HCT116 (cell line): ENCODE measurements around the gene KATNAL1. TPM values are rescaled to one million over a fixed set of nuclear protein-coding genes. Genes with fewer than 3 reads are reported as not detected.

Experiments
- ATAC-seq: fragments of 200-7000 bp; cut with Tn5 transposase; 2 replicates; pipeline ENCODE4 v1.9.1; 2020; ENCODE audit warnings: mild to moderate bottlenecking, moderate library complexity
- BruUV-seq: library from RNA; stranded (reverse); fragments of 400-500 nt; replicated peaks from 2 replicates; lab custom pipeline; 2021; lab: Mats Ljungman, UMichigan
- CTCF ChIA-PET: fragments of 300-600 bp; sonication (Branson Sonifier 250); formaldehyde crosslinking; loops from one replicate; lab custom pipeline; 2021; ENCODE audit warnings: antibody characterized with exemption; lab: Charles Lee
- POLR2A ChIA-PET: fragments of 300-600, 350-600 bp; sonication (Branson Sonifier 250); formaldehyde crosslinking; loops from one replicate; lab custom pipeline; 2021; ENCODE audit warnings: antibody characterized with exemption; lab: Charles Lee
- RAD21 ChIA-PET, 2 experiments: fragments of 300-600 bp; sonication (Branson Sonifier 250); formaldehyde crosslinking; loops; one replicate each; lab custom pipeline; 2023; ENCODE audit warnings: low total read pairs in 2 of 2; ENCODE audit not compliant: uncharacterized antibody in 2 of 2, unreplicated experiment in 2 of 2, low non-redundant PET in 1 of 2; lab: Charles Lee
- DNase-seq: peaks from one replicate; pipeline ENCODE4 v3.0.0-alpha.2; 2010; ENCODE audit warnings: low read depth, low spot score
- H2AFZ ChIP-seq: fragments of 200-600 bp; shearing (Covaris generic), sonication (generic); 2 replicates; pipeline ENCODE4 v1.6.1; 2017; ENCODE audit warnings: low read depth, mixed run types, mixed read lengths, antibody characterized with exemption, low read length; ENCODE audit not compliant: poor library complexity, severe bottlenecking
- H3K27ac ChIP-seq: 2 replicates; pipeline ENCODE4 v1.5.1; 2012; ENCODE audit warnings: low read depth, low read length
- H3K27me3 ChIP-seq: fragments of 200-600 bp; sonication (generic); 2 replicates; pipeline ENCODE4 v1.6.1; 2016; ENCODE audit warnings: mixed run types, low read length, mixed read lengths; ENCODE audit not compliant: insufficient read depth
- H3K36me3 ChIP-seq, 2 experiments: fragments of 200-500 bp in 1 of 2; fragments of 200-600 bp in 1 of 2; sonication (Bioruptor generic) in 1 of 2; sonication (generic) in 1 of 2; 2 replicates each; pipeline versions ENCODE4 v1.5.1 to v1.6.1; 2014 to 2016; ENCODE audit warnings: low read length in 2 of 2, inconsistent platforms in 1 of 2, mixed read lengths in 1 of 2, mixed run types in 1 of 2; ENCODE audit not compliant: insufficient read depth in 2 of 2, control insufficient read depth in 1 of 2
- H3K4me1 ChIP-seq, 2 experiments: fragments of 200-600 bp in 1 of 2; sonication (generic) in 1 of 2; 2 replicates each; pipeline versions ENCODE4 v1.5.1 to v1.6.1; 2012 to 2017; ENCODE audit warnings: low read length in 2 of 2, inconsistent platforms in 1 of 2, mild to moderate bottlenecking in 1 of 2, mixed read lengths in 1 of 2, mixed run types in 1 of 2, moderate library complexity in 1 of 2; ENCODE audit not compliant: insufficient read depth in 2 of 2, control insufficient read depth in 1 of 2
- H3K4me2 ChIP-seq: fragments of 200-600 bp; sonication (generic); 2 replicates; pipeline ENCODE4 v1.6.1; 2017; ENCODE audit warnings: mixed run types, low read length, mixed read lengths
- H3K4me3 ChIP-seq, 2 experiments: fragments of 200-600 bp in 1 of 2; sonication (generic) in 1 of 2; replicated peaks in 1 of 2; 2 replicates each; pipeline ENCODE4 v1.5.1; 2011 to 2016; ENCODE audit warnings: low read length in 2 of 2, control low read depth in 1 of 2, low read depth in 1 of 2, mild to moderate bottlenecking in 1 of 2, mixed read lengths in 1 of 2, mixed run types in 1 of 2
- H3K79me2 ChIP-seq: fragments of 200-600 bp; sonication (generic); 2 replicates; pipeline ENCODE4 v1.6.1; 2017; ENCODE audit warnings: mild to moderate bottlenecking, mixed run types, low read length, moderate library complexity, mixed read lengths; ENCODE audit not compliant: insufficient read depth
- H3K9ac ChIP-seq: fragments of 200-600 bp; sonication (generic); 2 replicates; pipeline ENCODE4 v1.6.1; 2016; ENCODE audit warnings: low read length, mixed read lengths
- H3K9me2 ChIP-seq: fragments of 200-600 bp; sonication (generic), shearing (Covaris generic); 2 replicates; pipeline ENCODE4 v1.6.1; 2017; ENCODE audit warnings: mixed run types, mild to moderate bottlenecking, moderate library complexity; ENCODE audit not compliant: insufficient read depth
- H3K9me3 ChIP-seq, 2 experiments: fragments of 200-500 bp in 1 of 2; fragments of 200-600 bp in 1 of 2; sonication (Bioruptor generic) in 1 of 2; sonication (generic) in 1 of 2; 2 replicates each; pipeline ENCODE4 v1.6.1; 2014 to 2017; ENCODE audit warnings: low read length in 2 of 2, mixed read lengths in 2 of 2, inconsistent platforms in 1 of 2, low read depth in 1 of 2, mild to moderate bottlenecking in 1 of 2, mixed run types in 1 of 2, moderate library complexity in 1 of 2; ENCODE audit not compliant: control insufficient read depth in 1 of 2, insufficient read depth in 1 of 2
- H4K20me1 ChIP-seq: fragments of 200-600 bp; sonication (generic), shearing (Covaris generic); 2 replicates; pipeline ENCODE4 v1.6.1; 2017; ENCODE audit warnings: mixed run types, mild to moderate bottlenecking, moderate library complexity; ENCODE audit not compliant: insufficient read depth
- EZH2 ChIP-seq: fragments of 200-600 bp; sonication (generic); IDR thresholded peaks from 2 replicates; pipeline ENCODE4 v1.6.1; 2017; ENCODE audit warnings: antibody characterized with exemption, mixed run types
- FOSL1 ChIP-seq: IDR thresholded peaks from 2 replicates; pipeline ENCODE4 v1.6.1; 2012; ENCODE audit warnings: low read depth
- JUND ChIP-seq: IDR thresholded peaks from 2 replicates; pipeline ENCODE4 v1.6.1; 2012
- RAD21 ChIP-seq: IDR thresholded peaks from 2 replicates; pipeline ENCODE4 v1.6.1; 2012; ENCODE audit warnings: low read depth, mild to moderate bottlenecking
- ZBTB33 ChIP-seq: IDR thresholded peaks from 2 replicates; pipeline ENCODE4 v1.6.1; 2011; ENCODE audit warnings: mild to moderate bottlenecking, low read length, moderate library complexity; ENCODE audit not compliant: insufficient replicate concordance; ENCODE audit errors: extremely low read depth
- intact Hi-C: fragments of 100-400 bp; cut with micrococcal nuclease; formaldehyde crosslinking; loops from 2 replicates; pipeline ENCODE4 v1.10.0; 2022
- total RNA-seq: library from RNA; stranded (reverse); gene quantifications from one replicate; pipeline ENCODE4 v1.2.1, GENCODE V29; 2021; ENCODE audit not compliant: unreplicated experiment
- TF ChIP-seq, protein P1 (sequence below): IDR thresholded peaks from 2 replicates; pipeline ENCODE4 v1.6.1; 2012

The KATNAL1 gene
- total RNA-seq, 1 experiment from 2014 or later: 17.3 TPM

GRCh38 chr13:30257468-30258099, 49.8 kb downstream of the KATNAL1 start:
- no peaks in the 10 kb centered on the region for H4K20me1 ChIP-seq
- H3K9ac ChIP-seq: no peak overlapping the region
- no peak for TF ChIP-seq RAD21
- TF ChIP-seq ZBTB33: no peak
- TF ChIP-seq, protein P1, sequence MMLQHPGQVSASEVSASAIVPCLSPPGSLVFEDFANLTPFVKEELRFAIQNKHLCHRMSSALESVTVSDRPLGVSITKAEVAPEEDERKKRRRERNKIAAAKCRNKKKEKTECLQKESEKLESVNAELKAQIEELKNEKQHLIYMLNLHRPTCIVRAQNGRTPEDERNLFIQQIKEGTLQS: no peak
- TF ChIP-seq EZH2: no peak
- TF ChIP-seq FOSL1: no peak
- TF ChIP-seq JUND: no peak
- TF ChIP-seq, all 23 proteins: peak for 0
- Histone ChIP-seq H3K4me3 (no peak overlapping the region), H3K27me3 (no peaks in the 10 kb centered on the region), H2AFZ (no peak overlapping the region), H3K36me3 (no peaks in the 10 kb centered on the region), H3K9me2 (no peaks in the 10 kb centered on the region), H3K9me3 (no peaks in the 10 kb centered on the region), H3K4me1 (peaks cover 9 to 16% of the 10 kb centered on the region in 2 experiments; a peak in 2 of 4 replicates), H3K4me2 (no peak overlapping the region), H3K27ac (no peak overlapping the region), H3K79me2 (0 out of 2 replicates have a peak, but pooled peaks cover 5% of the 10 kb centered on the region)
- DNase-seq (no peak), ATAC-seq (no peak)
- intact Hi-C loops: loop anchor here (5.0 kb wide), 1 partner anchor 85 kb away; no protein-coding TSS in a partner anchor
- ChIA-PET RAD21 (no interaction called here), CTCF (no interaction called here), POLR2A (no interaction called here)
- BruUV-seq: no TSS peak
